Thyroid gland (tissue), 4 donors: ENCODE measurements around the gene PAGR1. TPM values are rescaled to one million over a fixed set of nuclear protein-coding genes. Genes with fewer than 3 reads are reported as not detected.
"Not testable (repeated sequence)": the region's sequence is repeated elsewhere in the genome, so short reads cannot be mapped to it uniquely, and the experiment has no call there.

Experiments
- DNase-seq, 2 donors: peaks; one replicate each; pipeline ENCODE4 v3.0.0-alpha.2; 2019
- H3K27ac ChIP-seq, 3 donors: fragments of 200-600 bp; sonication (generic); 1 replicate in 2 of 3; 2 replicates in 1 of 3; pipeline ENCODE4 v1.5.1; 2016 to 2019; ENCODE audit warnings: mild to moderate bottlenecking in 1 of 3, moderate library complexity in 1 of 3
- H3K27me3 ChIP-seq: fragments of 200-600 bp; sonication (generic); one replicate; pipeline ENCODE4 v1.5.1; 2019
- H3K36me3 ChIP-seq, 2 donors: fragments of 200-600 bp; sonication (generic); one replicate each; pipeline ENCODE4 v1.5.1; 2016 to 2019
- H3K4me1 ChIP-seq, 2 donors: fragments of 200-600 bp; sonication (generic); one replicate each; pipeline ENCODE4 v1.5.1; 2017 to 2019
- H3K4me3 ChIP-seq, 3 donors: fragments of 200-600 bp; sonication (generic); replicated peaks in 1 of 3; 1 replicate in 2 of 3; 2 replicates in 1 of 3; pipeline ENCODE4 v1.5.1; 2016; ENCODE audit warnings: mild to moderate bottlenecking in 1 of 3
- H3K9me3 ChIP-seq: fragments of 200-600 bp; sonication (generic); one replicate; pipeline ENCODE4 v1.5.1; 2017
- CTCF ChIP-seq, 6 experiments: fragments of 200-600 bp in 3 of 6; fragments of 450-650 bp in 3 of 6; sonication (generic) in 3 of 6; IDR thresholded peaks; one replicate each; pipeline ENCODE4 v1.5.1; 2016 to 2019; ENCODE audit warnings: antibody characterized with exemption in 6 of 6, mild to moderate bottlenecking in 2 of 6, inconsistent platforms in 1 of 6, moderate library complexity in 1 of 6
- POLR2A ChIP-seq, 2 donors: fragments of 450-650 bp; IDR thresholded peaks; one replicate each; pipeline ENCODE4 v1.6.1; 2017; ENCODE audit warnings: antibody characterized with exemption in 2 of 2, mild to moderate bottlenecking in 2 of 2, moderate library complexity in 1 of 2
- WGBS, 2 donors: methylation state at CpG; one replicate each; pipeline ENCODE4 v1.1.5; 2017; 5-methylcytosine and 5-hydroxymethylcytosine counted together
- intact Hi-C: fragments of 100-400 bp; cut with DNase I; formaldehyde crosslinking; loops from one replicate; pipeline ENCODE4 v1.15.1; 2023
- total RNA-seq, 4 donors: library from RNA; depleted of rRNA; stranded (reverse); fragments of >200 nt; gene quantifications; one replicate each; pipeline ENCODE4 v1.2.3, GENCODE V29; 2016

PAGR1 gene
- total RNA-seq, 4 donors from 2014 or later, result 38.2 to 75.0 (median 55.2) TPM

- no peaks in the 10 kb centered on the region for H3K27me3 ChIP-seq
- peak; percentile 49 to 54 for DNase-seq
- intact Hi-C loops, result no loop called here
- H3K4me1 ChIP-seq, result peaks cover 13% of the 10 kb centered on the region in 2 donors
- no peaks in the 10 kb centered on the region for H3K9me3 ChIP-seq
- H3K27ac ChIP-seq, result peak overlapping the region; percentile 92 to 97 (median 93)
- TF ChIP-seq POLR2A (IDR thresholded peaks at IDR 0.05) (no peak), CTCF (IDR thresholded peaks at IDR 0.05) (no peak)
- peak overlapping the region; percentile 84 to 100 (median 92) for H3K4me3 ChIP-seq
- peaks cover 21 to 27% of the 10 kb centered on the region in 2 donors for H3K36me3 ChIP-seq
- 2 to 3% methylated on average over 23 of the region's 27 CpGs for whole genome bisulfite sequencing, 2 donors
These were observed 46.5 kb downstream of the PAGR1 start for GRCh38 chr16:29862383-29862883.

GRCh38 chr16:29862884-29863668 lies 47.1 kb downstream of the PAGR1 start, which contains the start of gene CDIPT:
CDIPT (minus strand) TSS chr16:29863226; CDS start chr16:29862857, 369 bp downstream.
- H3K36me3 ChIP-seq, result peaks cover 21 to 27% of the 10 kb centered on the region in 2 donors
- peak within 1 kb of the TSS; percentile 92 to 97 (median 93) for H3K27ac ChIP-seq
- H3K9me3 ChIP-seq, result no peaks in the 10 kb centered on the region
- intact Hi-C loops, result no loop called here
- peak; percentile 95 to 96 for DNase-seq
- H3K4me3 ChIP-seq, result peak within 1 kb of the TSS; percentile 84 to 100 (median 92)
- no peak for TF ChIP-seq POLR2A (IDR thresholded peaks at IDR 0.05)
- peak in 5 of 6 experiments; percentile 29 to 79 (median 58) for TF ChIP-seq CTCF (IDR thresholded peaks at IDR 0.05)
- no peaks in the 10 kb centered on the region for H3K27me3 ChIP-seq
- 0% methylated on average over 35 of the region's 57 CpGs for WGBS, 2 donors
- peaks cover 13% of the 10 kb centered on the region in 2 donors for H3K4me1 ChIP-seq

DNA sequence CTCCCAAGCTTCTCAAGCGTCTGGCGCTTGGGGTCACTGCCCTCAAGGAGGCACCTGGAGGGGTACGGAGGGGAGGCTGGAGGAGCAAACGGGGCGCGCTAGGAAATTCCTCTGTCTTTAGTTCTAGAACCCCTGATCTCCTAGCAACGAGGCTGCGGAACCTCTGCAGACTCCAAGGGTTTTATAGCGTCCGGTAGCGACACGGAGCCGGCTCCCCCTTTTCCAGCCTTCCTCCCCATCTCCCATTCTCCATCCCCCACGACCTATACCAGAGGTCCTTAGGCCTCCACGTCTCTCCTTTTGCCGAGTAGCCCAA lies 47.7 kb downstream of the PAGR1 start:
- Histone ChIP-seq H3K27me3 (no peaks in the 10 kb centered on the region), H3K4me3 (peak overlapping the region in 1 of 3 donors; percentile 100), H3K36me3 (peaks cover 21 to 26% of the 10 kb centered on the region in 2 donors), H3K27ac (peak overlapping the region in 1 of 3 donors; percentile 97), H3K4me1 (peaks cover 13% of the 10 kb centered on the region in 2 donors), H3K9me3 (no peaks in the 10 kb centered on the region)
- no peak for DNase-seq
- WGBS, 2 donors, result 32 to 38% methylated on average over 16 of the region's 16 CpGs
- intact Hi-C loops, result no loop called here
- TF ChIP-seq CTCF (IDR thresholded peaks at IDR 0.05) (no peak), POLR2A (IDR thresholded peaks at IDR 0.05) (no peak)

GRCh38 chr16:29864205-29864604 lies 48.3 kb downstream of the PAGR1 start:
- 71 to 80% methylated on average over 7 of the region's 9 CpGs for WGBS, 2 donors
- peaks cover 16 to 20% of the 10 kb centered on the region in 2 donors for H3K36me3 ChIP-seq
- H3K27me3 ChIP-seq, result no peaks in the 10 kb centered on the region
- H3K27ac ChIP-seq, result no peak overlapping the region
- intact Hi-C loops, result no loop called here
- H3K4me1 ChIP-seq, result peaks cover 13% of the 10 kb centered on the region in 2 donors
- TF ChIP-seq CTCF (IDR thresholded peaks at IDR 0.05) (no peak), POLR2A (IDR thresholded peaks at IDR 0.05) (no peak)
- H3K9me3 ChIP-seq, result no peaks in the 10 kb centered on the region
- DNase-seq, result no peak
- no peak overlapping the region for H3K4me3 ChIP-seq

- Histone ChIP-seq H3K27ac (no peak overlapping the region), H3K4me3 (no peak overlapping the region), H3K27me3 (no peaks in the 10 kb centered on the region), H3K9me3 (no peaks in the 10 kb centered on the region), H3K4me1 (no peaks in the 10 kb centered on the region), H3K36me3 (no peaks in the 10 kb centered on the region)
- WGBS, 2 donors, result 63 to 86% methylated on average over 5 to 8 of the region's 8 CpGs
- no peak for DNase-seq
- intact Hi-C loops, result no loop called here
- TF ChIP-seq POLR2A (IDR thresholded peaks at IDR 0.05) (no peak), CTCF (IDR thresholded peaks at IDR 0.05) (no peak)
These were observed 52.6 kb downstream of the PAGR1 start for GRCh38 chr16:29868396-29869009.

DNA sequence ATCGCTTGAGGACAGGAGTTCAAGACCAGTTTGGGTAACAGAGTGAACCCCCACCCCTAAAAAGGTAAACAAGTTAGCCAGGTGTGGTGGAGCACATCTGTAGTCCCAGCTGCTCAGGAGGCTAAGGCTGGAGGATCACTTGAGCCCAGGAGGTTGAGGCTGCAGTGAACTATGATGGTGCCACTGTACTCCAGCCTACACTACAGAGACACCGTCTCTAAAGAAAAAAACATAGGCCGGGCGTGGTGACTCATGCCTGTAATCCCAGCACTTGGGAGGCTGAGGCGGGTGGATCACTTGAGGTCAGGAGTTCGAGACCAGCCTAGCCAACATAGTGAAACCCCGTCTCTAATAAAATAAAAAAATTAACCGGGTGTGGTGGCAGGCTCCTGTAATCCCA lies 53.1 kb downstream of the PAGR1 start:
- intact Hi-C loops, H3K27ac ChIP-seq, DNase-seq, H3K27me3 ChIP-seq, H3K9me3 ChIP-seq, H3K36me3 ChIP-seq, H3K4me1 ChIP-seq, H3K4me3 ChIP-seq: not testable (repeated sequence)
- WGBS, 2 donors, result 92% methylated on average over 8 of the region's 8 CpGs
